H1 (cell line): ENCODE measurements around the gene MTMR6. TPM values are rescaled to one million over a fixed set of nuclear protein-coding genes. Genes with fewer than 3 reads are reported as not detected.

ENCODE experiments used
- CTCF ChIA-PET: fragments of 300-600 bp; sonication (Branson Sonifier 250); formaldehyde crosslinking; loops from one replicate; lab custom pipeline; 2021; ENCODE audit not compliant: partially characterized antibody; lab: Charles Lee
- POLR2A ChIA-PET: fragments of 300-600 bp; sonication (Branson Sonifier 250); formaldehyde crosslinking; loops from one replicate; lab custom pipeline; 2021; ENCODE audit warnings: inconsistent platforms; ENCODE audit not compliant: partially characterized antibody; lab: Charles Lee
- DNase-seq, 2 experiments: peaks; one replicate each; pipeline versions ENCODE4 v3.0.0 to v3.0.0-alpha.2; 2010 to 2022; ENCODE audit warnings: low spot score in 2 of 2, low read depth in 1 of 2, mixed read lengths in 1 of 2
- FAIRE-seq: peaks from 2 replicates; lab custom pipeline; 2011; peaks lifted over from hg19 to GRCh38; lab: Jason Lieb, UNC
- H2AFZ ChIP-seq: 2 replicates; pipeline ENCODE4 v1.8.1; 2012; ENCODE audit warnings: low read length, inconsistent platforms
- H2AK5ac ChIP-seq: 2 replicates; pipeline ENCODE4 v1.6.1; 2013; ENCODE audit warnings: low read depth, low read length
- H2BK120ac ChIP-seq: replicated peaks from 2 replicates; pipeline ENCODE3; 2013; ENCODE audit warnings: low read depth, low read length, inconsistent platforms
- H2BK12ac ChIP-seq: 2 replicates; pipeline ENCODE4 v1.6.1; 2013; ENCODE audit warnings: low read depth, low read length
- H2BK15ac ChIP-seq: 2 replicates; pipeline ENCODE4 v1.6.1; 2013; ENCODE audit warnings: low read length
- H2BK20ac ChIP-seq: 2 replicates; pipeline ENCODE4 v1.6.1; 2013; ENCODE audit warnings: low read length
- H2BK5ac ChIP-seq: 2 replicates; pipeline ENCODE4 v1.6.1; 2013; ENCODE audit warnings: low read depth, low read length
- H3K14ac ChIP-seq: 2 replicates; pipeline ENCODE4 v1.6.1; 2013; ENCODE audit warnings: inconsistent platforms; ENCODE audit not compliant: insufficient read length
- H3K18ac ChIP-seq: 2 replicates; pipeline ENCODE4 v1.6.1; 2013; ENCODE audit warnings: low read length; ENCODE audit errors: extremely low read depth
- H3K23ac ChIP-seq: 2 replicates; pipeline ENCODE4 v1.6.1; 2013; ENCODE audit warnings: inconsistent platforms; ENCODE audit not compliant: insufficient read length
- H3K23me2 ChIP-seq: 2 replicates; pipeline ENCODE4 v1.6.1; 2013; ENCODE audit warnings: low read depth, low read length
- H3K27ac ChIP-seq: 2 replicates; pipeline ENCODE4 v1.6.1; 2011; ENCODE audit warnings: low read depth, low read length, inconsistent platforms
- H3K27me3 ChIP-seq, 4 experiments: replicated peaks in 1 of 4; 1 replicate in 1 of 4; 2 replicates in 3 of 4; pipeline versions ENCODE4 v1.6.1 to v1.8.1; 2011 to 2013; ENCODE audit warnings: low read length in 3 of 4, mild to moderate bottlenecking in 3 of 4, inconsistent platforms in 2 of 4, mixed read lengths in 2 of 4, moderate library complexity in 1 of 4; ENCODE audit not compliant: control insufficient read depth in 3 of 4, insufficient read depth in 3 of 4; ENCODE audit errors: extremely low read depth in 1 of 4
- H3K36me3 ChIP-seq, 4 experiments: 2 replicates each; pipeline versions ENCODE4 v1.6.1 to v1.8.1; 2011 to 2013; ENCODE audit warnings: mild to moderate bottlenecking in 4 of 4, low read length in 3 of 4, moderate library complexity in 2 of 4, control low read depth in 1 of 4, inconsistent platforms in 1 of 4; ENCODE audit not compliant: insufficient read depth in 4 of 4, control insufficient read depth in 2 of 4
- H3K4ac ChIP-seq: replicated peaks from 2 replicates; pipeline ENCODE3; 2013; ENCODE audit warnings: low read length, low read depth, mixed read lengths, inconsistent platforms; ENCODE audit not compliant: insufficient read length
- H3K4me1 ChIP-seq, 4 experiments: replicated peaks in 1 of 4; 1 replicate in 1 of 4; 2 replicates in 3 of 4; pipeline versions ENCODE4 v1.6.1 to v1.8.1; 2011 to 2013; ENCODE audit warnings: low read length in 3 of 4, inconsistent platforms in 2 of 4, mixed read lengths in 1 of 4; ENCODE audit not compliant: insufficient read depth in 4 of 4, control insufficient read depth in 3 of 4
- H3K4me2 ChIP-seq, 2 experiments: 2 replicates each; pipeline versions ENCODE4 v1.6.1 to v1.8.1; 2011 to 2013; ENCODE audit warnings: low read depth in 2 of 2, low read length in 2 of 2, control low read depth in 1 of 2, inconsistent platforms in 1 of 2, mild to moderate bottlenecking in 1 of 2; ENCODE audit not compliant: insufficient read depth in 1 of 2
- H3K4me3 ChIP-seq, 4 experiments: fragments of 200-600, 300-600 bp in 1 of 4; sonication (generic), shearing (Covaris generic), sonication (Bioruptor Twin) in 1 of 4; 2 replicates each; pipeline versions ENCODE4 v1.5.1 to v1.8.1; 2011 to 2016; ENCODE audit warnings: low read length in 4 of 4, low read depth in 3 of 4, control low read depth in 2 of 4, inconsistent platforms in 2 of 4, mild to moderate bottlenecking in 2 of 4, mixed read lengths in 1 of 4, moderate library complexity in 1 of 4; ENCODE audit not compliant: insufficient read depth in 2 of 4; ENCODE audit errors: extremely low read depth in 1 of 4
- H3K56ac ChIP-seq: replicated peaks from 2 replicates; pipeline ENCODE3; 2013; ENCODE audit warnings: low read depth, mild to moderate bottlenecking, mixed read lengths, low read length, inconsistent platforms; ENCODE audit not compliant: insufficient read length
- H3K79me1 ChIP-seq: 2 replicates; pipeline ENCODE4 v1.6.1; 2013; ENCODE audit warnings: low read depth, low read length, control low read depth
- H3K79me2 ChIP-seq, 2 experiments: 2 replicates each; pipeline versions ENCODE4 v1.6.1 to v1.8.1; 2012 to 2013; ENCODE audit warnings: low read length in 2 of 2, mild to moderate bottlenecking in 2 of 2, inconsistent platforms in 1 of 2; ENCODE audit not compliant: insufficient read depth in 2 of 2, control insufficient read depth in 1 of 2
- H3K9ac ChIP-seq, 4 experiments: replicated peaks in 1 of 4; 1 replicate in 1 of 4; 2 replicates in 3 of 4; pipeline versions ENCODE4 v1.6.1 to v1.8.1; 2011 to 2013; ENCODE audit warnings: low read depth in 3 of 4, low read length in 3 of 4, control low read depth in 2 of 4, mild to moderate bottlenecking in 2 of 4, moderate library complexity in 2 of 4, inconsistent platforms in 1 of 4; ENCODE audit errors: extremely low read depth in 1 of 4
- H3K9me3 ChIP-seq, 2 experiments: 2 replicates each; pipeline versions ENCODE4 v1.6.1 to v1.8.1; 2012 to 2013; ENCODE audit warnings: mild to moderate bottlenecking in 2 of 2, moderate library complexity in 2 of 2, control low read depth in 1 of 2, inconsistent platforms in 1 of 2, low read depth in 1 of 2, low read length in 1 of 2, mixed read lengths in 1 of 2; ENCODE audit not compliant: insufficient read depth in 2 of 2
- H4K20me1 ChIP-seq, 2 experiments: replicated peaks in 1 of 2; 2 replicates each; pipeline versions ENCODE3 to v1.8.1; 2011 to 2013; ENCODE audit warnings: inconsistent platforms in 2 of 2, low read length in 2 of 2, mild to moderate bottlenecking in 1 of 2; ENCODE audit not compliant: insufficient read depth in 2 of 2, control insufficient read depth in 1 of 2
- H4K5ac ChIP-seq: 2 replicates; pipeline ENCODE4 v1.6.1; 2013; ENCODE audit warnings: low read length, low read depth, mixed read lengths, inconsistent platforms; ENCODE audit not compliant: insufficient read length
- H4K8ac ChIP-seq: 2 replicates; pipeline ENCODE4 v1.8.0; 2013; ENCODE audit warnings: mild to moderate bottlenecking, moderate library complexity, low read length, inconsistent platforms; ENCODE audit not compliant: insufficient read depth; ENCODE audit errors: extremely low read depth
- H4K91ac ChIP-seq: replicated peaks from 2 replicates; pipeline ENCODE3; 2013; ENCODE audit warnings: low read length, mixed read lengths, inconsistent platforms; ENCODE audit not compliant: insufficient read length
- CTBP2 ChIP-seq: IDR thresholded peaks from 2 replicates; pipeline ENCODE4 v1.7.0; 2011; ENCODE audit warnings: borderline replicate concordance, mild to moderate bottlenecking, moderate library complexity, mixed read lengths, low read length; ENCODE audit not compliant: insufficient read depth, insufficient read length
- GABPA ChIP-seq: IDR thresholded peaks from 2 replicates; pipeline ENCODE4 v1.6.1; 2011; ENCODE audit warnings: mild to moderate bottlenecking, low read length, moderate library complexity, borderline replicate concordance; ENCODE audit not compliant: insufficient read depth
- KDM1A ChIP-seq: fragments of 200-600, 300-600 bp; sonication (generic); IDR thresholded peaks from 2 replicates; pipeline ENCODE4 v1.7.1; 2016; ENCODE audit warnings: mild to moderate bottlenecking, low read length, borderline replicate concordance
- NRF1 ChIP-seq: IDR thresholded peaks from 2 replicates; pipeline ENCODE4 v1.6.1; 2011; ENCODE audit warnings: mild to moderate bottlenecking, low read depth, low read length, improper control_type of control experiment
- PHF8 ChIP-seq: fragments of 200-600 bp; sonication (generic); conservative IDR thresholded peaks from 2 replicates; pipeline ENCODE4 v1.7.1; 2012; ENCODE audit warnings: low read depth, mild to moderate bottlenecking, inconsistent platforms, low read length, moderate library complexity
- RXRA ChIP-seq: IDR thresholded peaks from 2 replicates; pipeline ENCODE4 v1.6.1; 2011; ENCODE audit warnings: low read depth, mild to moderate bottlenecking, low read length, moderate library complexity; ENCODE audit not compliant: insufficient read depth
- SIX5 ChIP-seq: IDR thresholded peaks from 2 replicates; pipeline ENCODE4 v1.6.1; 2011; ENCODE audit warnings: mild to moderate bottlenecking, low read depth, low read length
- SP1 ChIP-seq: IDR thresholded peaks from 2 replicates; pipeline ENCODE4 v1.6.1; 2011; ENCODE audit warnings: low read depth, low read length
- SP2 ChIP-seq: IDR thresholded peaks from 2 replicates; pipeline ENCODE4 v1.6.1; 2012; ENCODE audit warnings: mild to moderate bottlenecking, low read length, inconsistent platforms
- SP4 ChIP-seq: IDR thresholded peaks from 2 replicates; pipeline ENCODE4 v1.6.1; 2012; ENCODE audit warnings: low read length, inconsistent platforms
- SRF ChIP-seq: IDR thresholded peaks from 2 replicates; pipeline ENCODE4 v1.6.1; 2011; ENCODE audit warnings: mild to moderate bottlenecking, low read depth, low read length, moderate library complexity
- WGBS, 2 experiments: shearing (Covaris generic) in 1 of 2; methylation state at CpG; one replicate each; pipeline versions ENCODE4 v1.1.6 to v1.1.7; 2013 to 2015; ENCODE audit warnings: low lambda C conversion rate in 2 of 2, mixed read lengths in 2 of 2, inconsistent platforms in 1 of 2, low coverage in 1 of 2, missing lambda C conversion rate in 1 of 2; ENCODE audit not compliant: insufficient replicate concordance in 2 of 2, insufficient coverage in 1 of 2, insufficient read length in 1 of 2; ENCODE audit errors: extremely low coverage in 1 of 2, missing lambda C conversion rate in 1 of 2; 5-methylcytosine and 5-hydroxymethylcytosine counted together
- polyA plus RNA-seq, 7 experiments: library from polyadenylated mRNA; depleted of rRNA in 3 of 7; stranded (reverse) in 5 of 7; unstranded in 2 of 7; fragments of >200 nt in 5 of 7; fragments of 200-250 nt in 2 of 7; gene quantifications; 1 replicate in 5 of 7; 2 replicates in 1 of 7; 4 replicates in 1 of 7; pipeline versions ENCODE4 v1.2.1 to v1.2.3, GENCODE V29; 2011 to 2013; ENCODE audit warnings: missing spikeins in 2 of 7, mixed read lengths in 2 of 7
- total RNA-seq: library from RNA; stranded (reverse); fragmentation: NEBNext Ultra II Directional; extraction: Animal tissue kit (Norgen Biotek cat#: 25700); gene quantifications from 2 replicates; pipeline ENCODE4 v1.2.1, GENCODE V29; 2021

The MTMR6 gene
- total and polyA plus RNA-seq, 2 of the 8 experiments (the other 6 are each of a cell fraction or from before 2014, with no cell fraction given): 2.1 to 8.4 TPM

- no peak overlapping the region for H2BK12ac ChIP-seq
- no peak overlapping the region for H3K56ac ChIP-seq
- no peak overlapping the region for H4K91ac ChIP-seq
- no peak overlapping the region; the same call in 1 of the 2 replicates for H4K8ac ChIP-seq
- no peak overlapping the region for H2AFZ ChIP-seq
- H3K4ac ChIP-seq: no peak overlapping the region
- H2BK5ac ChIP-seq: no peak overlapping the region
- 93% methylated on average over 5 of the region's 5 CpGs; no CpG with 5 or more reads in 1 of the 2 experiments for WGBS, 2 experiments
- no peaks in the 10 kb centered on the region for H3K27me3 ChIP-seq
- H3K79me2 ChIP-seq: no peaks in the 10 kb centered on the region
- H3K18ac ChIP-seq: no peak overlapping the region
- no peaks in the 10 kb centered on the region for H3K79me1 ChIP-seq
- no peak for FAIRE-seq
- peaks cover 0 to 2% (median 0%) of the 10 kb centered on the region in 4 experiments; a peak in 1 of 8 replicates for H3K36me3 ChIP-seq
- H4K5ac ChIP-seq: no peak overlapping the region
- peaks cover 0 to 2% of the 10 kb centered on the region in 2 experiments for H4K20me1 ChIP-seq
- no peaks in the 10 kb centered on the region for H3K9me3 ChIP-seq
- TF ChIP-seq KDM1A: no peak
- TF ChIP-seq SP2: no peak
- no peak for TF ChIP-seq SP1
- TF ChIP-seq GABPA: no peak
- TF ChIP-seq NRF1: no peak
- TF ChIP-seq PHF8: no peak
- no peak for TF ChIP-seq CTBP2
- TF ChIP-seq RXRA: no peak
- TF ChIP-seq SRF: no peak
- TF ChIP-seq SP4: no peak
- TF ChIP-seq SIX5: no peak
- no peaks in the 10 kb centered on the region for H3K23me2 ChIP-seq
- H3K9ac ChIP-seq: no peak overlapping the region
- no peak overlapping the region for H2BK15ac ChIP-seq
- peaks cover 0 to 3% (median 0%) of the 10 kb centered on the region in 4 experiments; a peak in 1 of 7 replicates for H3K4me1 ChIP-seq
- no peak overlapping the region for H2AK5ac ChIP-seq
- H3K23ac ChIP-seq: no peak overlapping the region
- no peak overlapping the region for H2BK120ac ChIP-seq
- H3K4me2 ChIP-seq: no peak overlapping the region
- H3K27ac ChIP-seq: no peak overlapping the region
- POLR2A ChIA-PET: no interaction called here
- H2BK20ac ChIP-seq: no peak overlapping the region
- no peak overlapping the region for H3K14ac ChIP-seq
- no peak for DNase-seq
- CTCF ChIA-PET: interaction anchor here (0.7 kb wide), 1 partner anchor 87 kb away, joined by 3 read pairs; no protein-coding TSS in a partner anchor
- H3K4me3 ChIP-seq: no peak overlapping the region
These were observed 20.6 kb downstream of the MTMR6 start for GRCh38 chr13:25266706-25267105.
